RWPE2 (cell line): Measurements from ENCODE around the gene TRIM52.

ENCODE experiments used
- ATAC-seq: fragments of 200-7000 bp; cut with Tn5 transposase; 3 replicates; pipeline ENCODE4 v1.9.1; 2021; ENCODE audit warnings: low read depth
- DNase-seq: peaks from one replicate; pipeline ENCODE4 v3.0.0-alpha.2; 2020; ENCODE audit warnings: low spot score
- H3K27ac ChIP-seq: fragments of 450-650 bp; 2 replicates; pipeline ENCODE4 v1.5.1; 2017; ENCODE audit warnings: mild to moderate bottlenecking; ENCODE audit not compliant: poor library complexity, severe bottlenecking
- H3K27me3 ChIP-seq: fragments of 250-450 bp; sonication (Bioruptor Pico); 2 replicates; pipeline ENCODE4 v1.5.1; 2021; ENCODE audit warnings: mild to moderate bottlenecking, moderate library complexity; ENCODE audit not compliant: insufficient read depth, poor library complexity, severe bottlenecking
- H3K36me3 ChIP-seq: fragments of 250-450 bp; sonication (Bioruptor Pico); 2 replicates; pipeline ENCODE4 v1.5.1; 2020; ENCODE audit warnings: low read depth, mild to moderate bottlenecking, moderate library complexity
- H3K4me1 ChIP-seq: fragments of 250-450 bp; sonication (Bioruptor Pico); 2 replicates; pipeline ENCODE4 v1.5.1; 2021; ENCODE audit warnings: mild to moderate bottlenecking, moderate library complexity; ENCODE audit not compliant: insufficient read depth, poor library complexity, severe bottlenecking
- H3K4me3 ChIP-seq: fragments of 250-450 bp; sonication (Bioruptor Pico); 2 replicates; pipeline ENCODE4 v1.5.1; 2021; ENCODE audit warnings: mild to moderate bottlenecking, moderate library complexity; ENCODE audit not compliant: severe bottlenecking
- H3K9me3 ChIP-seq: fragments of 250-450 bp; sonication (Bioruptor Pico); 2 replicates; pipeline ENCODE4 v1.5.1; 2021; ENCODE audit warnings: mild to moderate bottlenecking, moderate library complexity; ENCODE audit not compliant: severe bottlenecking
- CTCF ChIP-seq: fragments of 450-650 bp; IDR thresholded peaks from one replicate; pipeline ENCODE4 v1.5.1; 2017; ENCODE audit warnings: mild to moderate bottlenecking, moderate library complexity; ENCODE audit not compliant: poor library complexity, severe bottlenecking

The TRIM52 gene

GRCh38 chr5:181245427-181246275 is 15.3 kb downstream of the TRIM52 start:
- ATAC-seq (peak; percentile 3; the same call in 2 of the 3 replicates), DNase-seq (peak; percentile 68)
- Histone ChIP-seq H3K4me1 (peaks cover 27% of the 10 kb centered on the region), H3K9me3 (no peaks in the 10 kb centered on the region), H3K27me3 (no peaks in the 10 kb centered on the region), H3K4me3 (peak overlapping the region; percentile 63), H3K27ac (peak overlapping the region; percentile 94), H3K36me3 (peaks cover 56% of the 10 kb centered on the region)
- TF ChIP-seq CTCF = no peak

DNA sequence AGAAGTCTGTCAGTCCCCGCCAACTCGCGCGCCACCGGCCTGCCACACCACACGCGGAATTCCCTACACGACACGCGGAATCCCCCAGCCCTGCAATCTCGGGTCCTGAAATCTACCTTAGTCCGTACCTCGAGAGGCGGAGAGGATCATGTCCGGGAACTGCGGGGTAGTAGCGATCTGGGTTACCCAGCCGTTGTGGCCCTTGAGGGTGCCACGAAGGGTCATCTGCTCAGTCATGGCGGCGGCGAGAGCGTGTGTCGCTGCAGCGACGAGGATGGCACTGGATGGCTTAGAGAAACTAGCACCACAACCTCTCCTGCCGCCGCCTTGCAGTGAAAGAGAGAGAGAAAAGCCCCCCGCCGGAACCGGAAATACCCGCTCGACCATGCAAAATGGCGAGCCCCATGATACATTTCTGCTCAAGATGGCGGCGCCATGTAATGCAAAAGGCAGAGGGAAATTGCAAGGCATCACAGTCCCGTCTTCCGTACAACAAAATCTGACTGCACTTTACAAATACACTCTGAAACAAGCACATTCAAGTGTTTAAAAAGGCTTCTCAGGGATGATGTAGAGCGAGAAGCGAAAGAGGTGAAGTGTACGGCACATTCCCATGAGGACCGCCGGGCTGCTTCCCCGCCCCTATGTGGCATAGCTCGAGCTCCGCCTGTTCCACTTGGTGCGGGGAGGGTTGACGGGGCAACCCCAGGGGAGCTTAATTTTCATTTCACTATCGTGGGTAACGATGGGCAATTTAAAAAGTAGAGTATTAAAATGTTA is 17.2 kb downstream of the TRIM52 start, which contains the start of gene RACK1:
Gene RACK1, minus strand, starts transcription at position 343 of the 780 bp plus-strand sequence. Its CDS starts 106 bp downstream, at position 237.
- DNase-seq = peak; percentile 92

DNA sequence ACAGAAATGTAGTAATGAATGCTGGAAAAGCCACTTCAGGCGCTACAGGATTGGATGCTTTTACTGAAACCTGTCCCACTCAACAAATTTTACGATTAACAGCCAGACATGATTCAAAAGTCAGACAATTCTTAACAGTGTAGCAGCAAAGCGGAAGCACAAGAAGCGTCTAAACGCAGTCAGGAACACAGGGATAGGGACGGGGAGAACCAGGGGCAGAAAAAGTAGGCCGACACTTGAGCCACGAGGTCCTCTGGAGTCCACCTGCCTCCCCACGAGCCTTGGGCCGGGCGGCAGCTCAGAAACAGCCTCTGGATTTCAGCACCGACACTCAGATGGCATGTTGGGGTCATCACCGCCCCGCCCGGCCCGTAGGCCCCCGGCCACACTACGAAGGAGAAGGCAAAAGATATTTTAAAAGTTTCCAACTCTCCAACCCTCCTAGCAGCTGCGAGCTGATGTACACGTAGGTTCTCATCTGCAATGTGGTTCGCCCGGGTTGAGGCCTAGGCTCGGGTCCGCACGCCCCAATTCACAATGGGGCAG is 17.9 kb downstream of the TRIM52 start:
- peaks cover 21% of the 10 kb centered on the region for H3K4me1 ChIP-seq
- peak overlapping the region; percentile 71 for H3K4me3 ChIP-seq
- H3K27me3 ChIP-seq = no peaks in the 10 kb centered on the region
- no peak for DNase-seq
- peak overlapping the region; percentile 94 for H3K27ac ChIP-seq
- H3K36me3 ChIP-seq = peaks cover 58% of the 10 kb centered on the region
- H3K9me3 ChIP-seq = no peaks in the 10 kb centered on the region
- TF ChIP-seq CTCF = no peak
- ATAC-seq = no peak

More for the DNA sequence above, 17.2 kb downstream of the TRIM52 start, which contains the start of gene RACK1:
- peaks cover 21% of the 10 kb centered on the region for H3K4me1 ChIP-seq
- H3K36me3 ChIP-seq = peaks cover 58% of the 10 kb centered on the region
- no peaks in the 10 kb centered on the region for H3K9me3 ChIP-seq
- H3K4me3 ChIP-seq = peak within 1 kb of the TSS; percentile 71
- peak within 1 kb of the TSS; percentile 94 for H3K27ac ChIP-seq
- TF ChIP-seq CTCF = no peak
- peak; percentile 52 for ATAC-seq
- no peaks in the 10 kb centered on the region for H3K27me3 ChIP-seq

DNA sequence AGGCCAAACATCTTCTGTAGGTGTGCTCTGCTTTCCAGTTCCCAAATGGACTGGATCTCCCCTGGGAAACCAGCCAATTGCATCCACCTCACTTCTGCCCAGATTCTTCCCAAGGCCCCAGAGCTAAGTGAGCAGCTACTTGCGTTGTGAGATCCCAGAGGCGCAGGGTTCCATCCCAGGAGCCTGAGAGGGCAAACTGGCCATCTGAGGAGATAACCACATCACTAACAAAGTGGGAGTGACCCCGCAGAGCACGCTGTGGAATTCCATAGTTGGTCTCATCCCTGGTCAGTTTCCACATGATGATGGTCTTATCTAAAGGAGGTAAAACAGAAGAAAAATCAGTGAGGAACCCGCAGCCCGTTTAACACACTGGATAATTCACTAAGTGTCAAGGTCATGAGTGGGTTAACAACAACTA is 18.9 kb downstream of the TRIM52 start:
- peak overlapping the region; percentile 71 for H3K4me3 ChIP-seq
- H3K36me3 ChIP-seq = peaks cover 64% of the 10 kb centered on the region
- DNase-seq (no peak), ATAC-seq (no peak)
- H3K27me3 ChIP-seq = no peaks in the 10 kb centered on the region
- H3K9me3 ChIP-seq = no peaks in the 10 kb centered on the region
- peak overlapping the region; percentile 94 for H3K27ac ChIP-seq
- no peak for TF ChIP-seq CTCF
- H3K4me1 ChIP-seq = peaks cover 21% of the 10 kb centered on the region
